Type B pancreatic cell (in vitro differentiated cells): ENCODE data around the gene RAD17. TPM values are rescaled to one million over a fixed set of nuclear protein-coding genes. Genes with fewer than 3 reads are reported as not detected.
A peak's percentile ranks its signal among the peaks of the same experiment; 100 is the strongest.
"Not testable (repeated sequence)": the region's sequence is repeated elsewhere in the genome, so short reads cannot be mapped to it uniquely, and the experiment has no call there.

Experiments
- DNase-seq: peaks from one replicate; pipeline ENCODE4 v3.0.0; 2021; ENCODE audit warnings: mixed read lengths; ENCODE audit not compliant: unreplicated experiment; ENCODE audit errors: extremely low spot score
- H3K27ac Mint-ChIP-seq: 2 replicates; pipeline ENCODE4 v1.8.0; 2021; ENCODE audit warnings: mild to moderate bottlenecking, mixed read lengths
- H3K27me3 Mint-ChIP-seq: 2 replicates; pipeline ENCODE4 v1.8.0; 2021; ENCODE audit warnings: mixed read lengths
- H3K36me3 Mint-ChIP-seq: 2 replicates; pipeline ENCODE4 v1.8.0; 2021; ENCODE audit warnings: mixed read lengths
- H3K4me1 Mint-ChIP-seq: one replicate; pipeline ENCODE4 v1.8.0; 2021; ENCODE audit warnings: mixed read lengths; ENCODE audit not compliant: unreplicated experiment
- H3K4me3 Mint-ChIP-seq: 2 replicates; pipeline ENCODE4 v1.8.0; 2021; ENCODE audit warnings: mild to moderate bottlenecking, mixed read lengths
- H3K9me3 Mint-ChIP-seq: 2 replicates; pipeline ENCODE4 v1.8.0; 2021; ENCODE audit warnings: mixed read lengths
- total RNA-seq: library from RNA; stranded (reverse); gene quantifications from 2 replicates; pipeline ENCODE4 v1.2.1, GENCODE V29; 2021; ENCODE audit warnings: low replicate concordance
- TF ChIP-seq, protein P1 (sequence below): fragments of 200-600 bp; sonication (generic); conservative IDR thresholded peaks from 2 replicates; pipeline ENCODE4 v1.5.0; 2021; ENCODE audit warnings: antibody characterized with exemption, mild to moderate bottlenecking

RAD17 gene
- total RNA-seq, 1 donor from 2014 or later = 30.9 TPM

DNA sequence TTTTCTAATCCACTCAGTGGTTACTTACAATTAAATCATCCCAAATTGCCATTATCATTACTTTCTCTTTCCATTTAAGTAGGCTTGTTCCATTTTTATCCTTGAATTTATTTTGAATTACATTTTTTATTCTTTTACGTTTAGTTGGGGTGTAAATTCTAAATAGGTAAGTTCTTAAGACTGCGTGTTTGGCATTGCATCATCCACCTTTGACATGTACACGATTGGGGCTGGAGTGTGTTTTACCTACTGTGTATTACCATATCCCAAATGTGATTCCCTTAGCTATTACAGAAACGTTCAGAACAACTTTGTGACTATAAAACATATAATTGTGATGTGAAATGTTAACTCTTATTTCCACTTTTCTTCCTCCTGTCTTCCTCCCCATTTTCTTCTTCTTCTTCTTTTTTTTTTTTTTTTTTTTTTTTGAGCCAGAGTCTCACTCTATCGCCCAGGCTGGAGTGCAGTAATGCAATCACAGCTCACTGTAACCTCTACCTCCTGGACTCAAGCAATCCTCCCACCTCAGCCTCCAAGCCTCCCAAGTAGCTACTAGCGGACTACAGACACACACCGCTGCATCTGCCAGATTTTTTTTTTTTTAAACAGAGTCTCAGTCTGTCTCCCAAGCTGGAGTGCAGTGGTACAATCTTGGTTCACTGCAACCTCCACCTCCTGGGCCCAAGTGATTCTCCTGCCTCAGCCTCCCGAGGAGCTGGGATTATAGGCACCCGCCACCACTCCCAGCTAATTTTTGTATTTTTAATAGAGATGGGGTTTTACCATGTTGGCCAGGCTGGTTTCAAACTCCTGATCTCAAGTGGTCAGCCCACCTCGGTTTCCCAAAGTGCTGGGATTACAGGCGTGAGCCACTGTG is 62.0 kb downstream of the RAD17 start:
- H3K36me3 Mint-ChIP-seq = peaks cover 12% of the 10 kb centered on the region
- H3K4me1 Mint-ChIP-seq = peaks cover 3% of the 10 kb centered on the region
- no peaks in the 10 kb centered on the region for H3K9me3 Mint-ChIP-seq
- TF ChIP-seq, protein P1, sequence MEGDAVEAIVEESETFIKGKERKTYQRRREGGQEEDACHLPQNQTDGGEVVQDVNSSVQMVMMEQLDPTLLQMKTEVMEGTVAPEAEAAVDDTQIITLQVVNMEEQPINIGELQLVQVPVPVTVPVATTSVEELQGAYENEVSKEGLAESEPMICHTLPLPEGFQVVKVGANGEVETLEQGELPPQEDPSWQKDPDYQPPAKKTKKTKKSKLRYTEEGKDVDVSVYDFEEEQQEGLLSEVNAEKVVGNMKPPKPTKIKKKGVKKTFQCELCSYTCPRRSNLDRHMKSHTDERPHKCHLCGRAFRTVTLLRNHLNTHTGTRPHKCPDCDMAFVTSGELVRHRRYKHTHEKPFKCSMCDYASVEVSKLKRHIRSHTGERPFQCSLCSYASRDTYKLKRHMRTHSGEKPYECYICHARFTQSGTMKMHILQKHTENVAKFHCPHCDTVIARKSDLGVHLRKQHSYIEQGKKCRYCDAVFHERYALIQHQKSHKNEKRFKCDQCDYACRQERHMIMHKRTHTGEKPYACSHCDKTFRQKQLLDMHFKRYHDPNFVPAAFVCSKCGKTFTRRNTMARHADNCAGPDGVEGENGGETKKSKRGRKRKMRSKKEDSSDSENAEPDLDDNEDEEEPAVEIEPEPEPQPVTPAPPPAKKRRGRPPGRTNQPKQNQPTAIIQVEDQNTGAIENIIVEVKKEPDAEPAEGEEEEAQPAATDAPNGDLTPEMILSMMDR = no peak
- H3K27ac Mint-ChIP-seq = no peak overlapping the region
- H3K27me3 Mint-ChIP-seq = no peaks in the 10 kb centered on the region
- no peak overlapping the region for H3K4me3 Mint-ChIP-seq
- no peak for DNase-seq

DNA sequence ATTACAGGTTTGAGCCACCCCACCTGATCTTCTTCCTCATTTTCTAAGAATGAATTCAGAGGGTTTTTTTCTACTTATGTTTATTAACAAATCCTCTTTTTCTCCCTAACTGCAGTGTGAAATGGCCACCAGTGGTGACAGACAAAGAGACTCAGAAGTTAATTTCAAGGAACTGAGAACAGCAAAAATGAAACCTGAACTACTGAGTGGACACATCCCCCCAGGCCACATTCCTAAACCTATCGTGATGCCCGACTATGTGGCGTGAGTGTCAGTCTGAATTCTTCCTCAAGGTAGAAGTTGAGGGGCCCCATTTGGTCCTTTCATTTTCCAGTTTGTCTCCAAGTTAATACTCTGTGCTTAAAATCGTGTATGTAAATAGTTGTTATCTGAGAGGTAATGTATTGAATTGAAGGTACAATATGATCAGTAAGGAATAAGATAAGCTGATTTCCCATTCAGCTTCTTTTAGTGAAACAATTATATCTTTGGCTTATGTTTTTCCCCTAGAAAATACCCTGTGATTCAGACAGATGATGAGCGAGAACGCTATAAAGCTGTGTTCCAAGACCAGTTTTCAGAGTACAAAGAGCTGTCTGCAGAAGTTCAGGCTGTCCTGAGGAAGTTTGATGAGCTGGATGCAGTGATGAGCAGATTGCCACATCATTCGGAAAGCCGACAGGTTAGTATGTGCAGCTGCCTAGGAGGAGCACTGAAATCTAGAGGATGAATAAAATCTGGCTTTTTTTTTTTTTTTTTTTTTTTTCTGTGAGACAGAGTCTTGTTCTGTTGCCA is 63.0 kb downstream of the RAD17 start:
- Mint-ChIP-seq H3K27me3 (no peaks in the 10 kb centered on the region), H3K4me3 (no peak overlapping the region), H3K36me3 (peaks cover 12% of the 10 kb centered on the region), H3K9me3 (no peaks in the 10 kb centered on the region), H3K27ac (peak overlapping the region; percentile 81), H3K4me1 (peaks cover 3% of the 10 kb centered on the region)
- peak; percentile 18 for DNase-seq
- TF ChIP-seq, protein P1 = no peak

DNA sequence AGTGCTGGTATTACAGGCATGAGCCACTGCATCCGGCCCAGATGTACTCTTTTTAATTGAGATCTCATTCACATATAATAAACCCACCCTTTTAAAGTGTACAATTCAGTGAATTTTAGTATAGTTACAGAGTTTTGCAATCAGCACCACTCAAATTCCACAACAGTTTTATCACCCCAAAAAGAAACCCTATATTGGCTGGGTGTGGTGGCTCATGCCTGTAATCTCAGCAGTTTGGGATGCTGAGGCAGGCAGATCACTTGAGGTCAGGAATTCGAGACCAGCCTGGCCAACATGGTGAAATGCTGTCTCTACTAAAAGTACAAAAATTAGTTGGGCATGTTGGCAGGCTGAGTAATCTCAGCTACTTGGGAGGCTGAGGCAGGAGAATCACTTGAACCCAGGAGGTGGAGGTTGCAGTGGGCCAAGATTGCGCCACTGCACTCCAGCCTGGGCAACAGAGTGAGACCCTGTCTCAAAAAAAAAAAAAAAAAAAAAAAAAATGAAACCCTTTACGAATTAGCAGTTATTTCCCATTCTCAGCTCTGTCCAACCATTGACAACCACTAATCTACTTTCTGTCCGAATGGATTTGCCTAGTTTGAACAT is 65.8 kb downstream of the RAD17 start:
- H3K4me1 Mint-ChIP-seq, H3K27me3 Mint-ChIP-seq, H3K27ac Mint-ChIP-seq, H3K4me3 Mint-ChIP-seq, H3K9me3 Mint-ChIP-seq: not testable (repeated sequence)
- peaks cover 15% of the 10 kb centered on the region for H3K36me3 Mint-ChIP-seq
- DNase-seq = peak; percentile 11

DNA sequence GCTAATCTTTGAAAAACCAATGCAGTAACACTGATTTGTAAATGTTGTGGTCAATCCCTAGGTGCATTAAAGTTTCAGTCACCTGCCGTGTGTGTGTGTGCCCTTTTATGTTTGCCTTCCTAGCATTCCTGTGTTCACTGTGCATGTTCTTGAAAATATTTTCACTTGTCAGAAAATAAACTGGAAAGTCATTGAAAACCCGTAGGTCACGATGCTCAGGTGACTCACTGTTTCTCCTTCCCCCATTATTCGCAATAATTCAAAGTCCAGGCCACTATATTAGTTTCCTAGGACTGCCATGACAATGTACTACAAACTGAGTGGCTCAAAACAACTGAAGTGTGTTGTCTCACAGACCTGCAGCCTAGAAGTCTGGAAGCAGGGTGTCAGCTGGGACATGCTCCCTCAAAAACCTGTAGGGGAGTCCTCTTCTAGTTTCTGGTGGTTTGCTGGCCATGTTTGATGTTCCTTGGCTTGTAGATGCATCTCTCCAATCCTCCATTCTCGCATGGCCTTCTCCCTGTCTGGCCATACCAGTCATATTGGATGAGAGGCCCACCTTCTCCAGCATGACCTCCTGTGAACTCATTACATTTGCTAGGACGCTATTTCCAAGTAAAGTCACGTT is 74.6 kb downstream of the RAD17 start:
- no peaks in the 10 kb centered on the region for H3K36me3 Mint-ChIP-seq
- no peak for DNase-seq
- no peak overlapping the region for H3K4me3 Mint-ChIP-seq
- TF ChIP-seq, protein P1 = no peak
- no peaks in the 10 kb centered on the region for H3K27me3 Mint-ChIP-seq
- H3K9me3 Mint-ChIP-seq = no peaks in the 10 kb centered on the region
- no peaks in the 10 kb centered on the region for H3K4me1 Mint-ChIP-seq
- H3K27ac Mint-ChIP-seq = peak overlapping the region; percentile 68

DNA sequence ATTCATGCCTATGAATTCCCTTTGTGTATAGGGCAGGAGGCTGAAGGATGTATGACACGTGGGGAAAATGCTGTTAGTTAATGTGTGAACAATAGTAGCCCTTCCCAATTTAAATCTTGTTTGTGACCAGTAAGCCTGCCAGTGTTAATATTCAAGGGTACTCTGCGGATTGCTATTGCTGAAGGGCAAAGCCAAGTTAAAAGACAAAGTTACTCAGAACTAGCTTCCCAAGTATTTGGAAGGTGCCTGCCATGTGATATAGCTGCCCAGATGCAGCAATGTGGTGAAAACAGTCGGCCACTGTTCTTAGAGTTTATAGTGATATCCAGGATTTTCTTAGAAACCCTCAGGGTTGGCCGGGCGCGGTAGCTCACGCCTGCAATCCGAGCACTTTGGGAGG is 79.9 kb downstream of the RAD17 start:
- Mint-ChIP-seq H3K4me1 (no peaks in the 10 kb centered on the region), H3K27me3 (no peaks in the 10 kb centered on the region)
- TF ChIP-seq, protein P1 = no peak

More for the DNA sequence above, 79.9 kb downstream of the RAD17 start:
- no peak overlapping the region for H3K27ac Mint-ChIP-seq
- DNase-seq = no peak
- no peaks in the 10 kb centered on the region for H3K9me3 Mint-ChIP-seq
- H3K4me3 Mint-ChIP-seq = no peak overlapping the region
- H3K36me3 Mint-ChIP-seq = no peaks in the 10 kb centered on the region
